KG1 (cell line): ENCODE data around the gene CTSS.
"Not testable (repeated sequence)": the region's sequence is repeated elsewhere in the genome, so short reads cannot be mapped to it uniquely, and the experiment has no call there.

Source experiments
- DNase-seq: peaks from one replicate; lab custom pipeline; 2025; lab: John Stamatoyannopoulos, UW

The CTSS gene

GRCh38 chr1:150775276-150775675 is 9.7 kb upstream of the CTSS start:
- no peak for DNase-seq

- DNase-seq: no peak
These were observed 6.7 kb upstream of the CTSS start for GRCh38 chr1:150772326-150772725.

GRCh38 chr1:150767704-150768103 is 2.1 kb upstream of the CTSS start:
- DNase-seq: not testable (repeated sequence)

GRCh38 chr1:150765977-150766301 is 361 bp upstream of the CTSS start:
- DNase-seq: not testable (repeated sequence)

GRCh38 chr1:150764617-150765101 is 919 bp downstream of the CTSS start:
- DNase-seq: no peak

GRCh38 chr1:150763018-150763417 is 2.6 kb downstream of the CTSS start:
- DNase-seq: no peak

GRCh38 chr1:150762552-150762951 is 3.0 kb downstream of the CTSS start:
- no peak for DNase-seq

- no peak for DNase-seq
These were observed 3.8 kb downstream of the CTSS start for GRCh38 chr1:150761801-150762200.

GRCh38 chr1:150760013-150760412 is 5.6 kb downstream of the CTSS start:
- no peak for DNase-seq

- DNase-seq: no peak
These were observed 12.2 kb downstream of the CTSS start for GRCh38 chr1:150753416-150753815.

GRCh38 chr1:150751443-150751842 is 14.1 kb downstream of the CTSS start:
- no peak for DNase-seq

- DNase-seq: no peak
These were observed 15.8 kb downstream of the CTSS start for GRCh38 chr1:150749720-150750311.

- DNase-seq: no peak
These were observed 16.5 kb downstream of the CTSS start for GRCh38 chr1:150748878-150749719.

- DNase-seq: no peak
These were observed 35.4 kb downstream of the CTSS start for GRCh38 chr1:150730130-150730721.

- no peak for DNase-seq
These were observed 41.2 kb downstream of the CTSS start for GRCh38 chr1:150724336-150724735.

- no peak for DNase-seq
These were observed 44.9 kb downstream of the CTSS start, which contains the start of gene HORMAD1 for GRCh38 chr1:150720703-150721102. TSS of gene HORMAD1 (minus strand) at chr1:150720895. CDS start at chr1:150719505, 1,390 bp downstream.

GRCh38 chr1:150720098-150720497 is 45.5 kb downstream of the CTSS start:
- no peak for DNase-seq

GRCh38 chr1:150718225-150718891 is 47.2 kb downstream of the CTSS start:
- DNase-seq: no peak

- DNase-seq: not testable (repeated sequence)
These were observed 56.5 kb downstream of the CTSS start for GRCh38 chr1:150709031-150709430.

GRCh38 chr1:150708595-150708994 is 57.0 kb downstream of the CTSS start:
- no peak for DNase-seq

- no peak for DNase-seq
These were observed 59.5 kb downstream of the CTSS start for GRCh38 chr1:150706091-150706490.

- DNase-seq: no peak
These were observed 62.2 kb downstream of the CTSS start for GRCh38 chr1:150703427-150703826.
